GM21528 (cell line): ENCODE results near the gene IRAK3.

Source experiments
- ATAC-seq: cut with Tn5 transposase; IDR thresholded peaks from one replicate; pipeline ENCODE4 v1.9.1; 2021; ENCODE audit warnings: mild to moderate bottlenecking, moderate library complexity; ENCODE audit not compliant: unreplicated experiment, low FRiP score

Gene IRAK3

DNA sequence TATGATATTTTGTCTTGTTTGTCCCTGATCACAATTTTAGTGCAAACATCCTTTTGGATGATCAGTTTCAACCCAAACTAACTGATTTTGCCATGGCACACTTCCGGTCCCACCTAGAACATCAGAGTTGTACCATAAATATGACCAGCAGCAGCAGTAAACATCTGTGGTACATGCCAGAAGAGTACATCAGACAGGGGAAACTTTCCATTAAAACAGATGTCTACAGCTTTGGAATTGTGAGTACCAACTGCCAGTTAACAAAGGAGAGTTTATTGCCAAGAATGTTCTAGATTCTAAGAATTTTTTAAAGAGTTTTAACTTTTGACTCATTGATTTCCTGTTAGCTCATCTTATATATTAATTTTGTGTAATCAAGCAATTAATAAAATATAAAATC, 55.4 kb downstream of the IRAK3 start:
- no peak for ATAC-seq

DNA sequence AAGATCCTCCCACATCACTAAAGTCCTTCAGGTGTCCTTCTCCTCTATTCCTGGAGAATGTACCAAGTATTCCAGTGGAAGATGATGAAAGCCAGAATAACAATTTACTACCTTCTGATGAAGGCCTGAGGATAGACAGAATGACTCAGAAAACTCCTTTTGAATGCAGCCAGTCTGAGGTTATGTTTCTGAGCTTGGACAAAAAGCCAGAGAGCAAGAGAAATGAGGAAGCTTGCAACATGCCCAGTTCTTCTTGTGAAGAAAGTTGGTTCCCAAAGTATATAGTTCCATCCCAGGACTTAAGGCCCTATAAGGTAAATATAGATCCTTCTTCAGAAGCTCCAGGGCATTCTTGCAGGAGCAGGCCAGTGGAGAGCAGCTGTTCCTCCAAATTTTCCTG, 58.7 kb downstream of the IRAK3 start:
- ATAC-seq, result no peak

DNA sequence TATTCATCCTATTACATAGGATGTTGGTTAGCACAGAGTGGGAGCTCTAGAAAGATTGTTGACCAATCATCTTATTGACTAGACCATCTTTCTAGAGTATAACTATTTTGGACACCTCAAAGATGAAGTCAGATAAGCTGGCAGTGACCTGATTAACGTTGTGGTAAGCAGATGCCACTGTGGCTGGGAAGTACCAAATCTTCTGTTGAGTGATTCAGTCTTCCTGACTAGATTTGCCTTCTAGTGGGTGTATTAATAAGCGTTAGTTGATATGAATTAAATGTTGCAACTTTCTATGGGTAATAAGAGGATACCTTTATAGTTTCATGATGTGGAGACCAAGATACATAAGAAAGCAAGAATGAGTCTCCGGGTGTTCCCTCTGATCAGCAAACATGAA, 62.0 kb downstream of the IRAK3 start:
- ATAC-seq, result no peak

DNA sequence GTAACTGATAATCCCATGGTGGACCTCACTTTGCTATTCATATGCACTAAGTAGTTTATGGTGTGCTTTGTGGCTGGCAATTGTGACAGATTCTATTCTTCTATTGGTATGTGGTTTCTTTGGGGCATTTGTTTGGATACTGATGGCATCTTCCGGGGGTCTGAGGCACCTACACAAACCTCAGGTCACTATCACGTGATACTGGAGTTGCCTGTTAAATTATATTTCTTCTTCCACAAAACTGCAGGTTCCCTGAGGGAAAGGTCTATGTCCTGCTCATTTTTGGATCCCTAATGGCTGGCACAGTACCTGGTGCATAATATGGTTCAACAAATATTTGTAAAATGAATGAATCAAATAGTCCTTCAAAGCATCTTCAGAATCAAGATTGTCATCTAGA, 63.8 kb downstream of the IRAK3 start:
- ATAC-seq, result no peak

GRCh38 chr12:66255737-66256136, 66.7 kb downstream of the IRAK3 start:
- no peak for ATAC-seq

GRCh38 chr12:66258011-66258410, 69.0 kb downstream of the IRAK3 start:
- ATAC-seq, result no peak

DNA sequence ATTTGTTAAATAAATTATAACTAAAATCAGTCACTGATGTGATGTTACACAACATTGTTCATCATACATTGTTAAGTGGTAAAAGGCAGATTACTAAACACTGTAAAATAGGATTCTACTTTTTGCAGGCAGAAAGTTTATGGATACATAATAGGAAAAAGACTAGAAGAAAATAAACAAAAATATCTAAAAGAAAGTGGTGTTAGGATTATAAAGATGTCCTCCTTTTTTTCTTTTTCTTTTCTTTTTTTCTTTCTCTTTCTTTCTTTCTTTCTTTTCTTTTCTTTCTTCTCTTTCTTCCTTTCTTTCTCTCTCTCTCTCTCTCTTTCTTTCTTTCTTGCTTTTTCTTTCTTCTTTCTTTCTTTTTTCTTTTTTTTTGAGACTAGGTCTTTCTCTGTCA, 73.7 kb downstream of the IRAK3 start:
- no peak for ATAC-seq

DNA sequence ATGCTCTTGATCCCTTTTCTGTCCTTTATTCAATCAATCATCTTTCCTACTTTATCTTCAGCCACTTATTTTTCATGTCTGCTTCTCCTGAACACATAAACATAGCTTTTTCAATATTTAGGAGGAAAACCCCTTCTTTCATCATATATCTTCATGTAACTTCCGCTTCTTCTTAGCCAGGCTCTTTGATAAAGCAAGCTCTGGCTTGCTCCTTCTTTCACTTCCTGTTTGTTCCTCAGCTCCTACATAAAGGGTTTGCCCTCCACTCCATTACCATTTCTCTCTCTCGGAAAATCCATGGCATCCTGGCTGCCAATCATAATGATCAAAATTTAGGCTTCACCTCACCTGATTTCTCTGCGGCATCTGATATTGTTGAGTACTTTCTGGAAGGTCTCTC, 79.5 kb downstream of the IRAK3 start:
- ATAC-seq, result no peak

DNA sequence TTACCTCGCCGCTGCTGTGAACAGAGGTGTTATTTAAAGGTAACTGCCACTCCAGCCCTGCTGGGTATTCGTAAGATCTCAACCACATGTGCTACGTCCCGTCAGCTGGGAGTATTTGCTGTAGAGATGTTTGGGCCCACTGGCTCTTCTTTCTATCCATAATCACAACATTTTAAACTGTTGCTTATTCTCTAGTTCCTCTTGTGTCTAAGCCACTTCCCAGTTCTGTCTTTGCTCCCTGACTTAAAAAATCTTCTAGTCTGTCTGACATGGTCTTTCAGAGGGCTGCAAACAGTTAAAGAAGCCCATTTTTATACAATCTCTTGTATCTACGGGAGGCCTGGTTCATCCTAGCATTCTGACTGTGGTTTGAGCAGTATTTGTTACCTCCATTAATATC, 80.1 kb downstream of the IRAK3 start:
- ATAC-seq, result no peak

GRCh38 chr12:66269757-66270383, 80.9 kb downstream of the IRAK3 start:
- ATAC-seq, result no peak

DNA sequence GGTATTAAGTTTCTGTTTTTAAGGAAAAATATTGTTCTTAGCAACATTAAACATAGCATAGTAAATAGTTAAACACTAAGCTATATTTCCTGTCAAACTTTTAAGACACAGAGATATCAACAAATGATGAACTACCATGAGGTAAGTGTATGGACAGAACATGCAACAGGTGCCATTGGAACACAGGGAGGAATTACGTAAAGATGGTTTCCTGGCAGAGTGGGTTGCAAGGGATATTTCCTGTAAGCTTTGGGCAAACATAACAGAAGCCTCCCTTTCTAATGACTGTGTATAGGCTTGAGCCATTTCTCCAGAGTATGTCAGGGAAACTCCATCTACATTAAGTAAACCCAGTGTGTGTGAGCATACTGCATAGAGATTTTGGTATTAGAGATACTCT, 81.6 kb downstream of the IRAK3 start:
- ATAC-seq, result no peak

DNA sequence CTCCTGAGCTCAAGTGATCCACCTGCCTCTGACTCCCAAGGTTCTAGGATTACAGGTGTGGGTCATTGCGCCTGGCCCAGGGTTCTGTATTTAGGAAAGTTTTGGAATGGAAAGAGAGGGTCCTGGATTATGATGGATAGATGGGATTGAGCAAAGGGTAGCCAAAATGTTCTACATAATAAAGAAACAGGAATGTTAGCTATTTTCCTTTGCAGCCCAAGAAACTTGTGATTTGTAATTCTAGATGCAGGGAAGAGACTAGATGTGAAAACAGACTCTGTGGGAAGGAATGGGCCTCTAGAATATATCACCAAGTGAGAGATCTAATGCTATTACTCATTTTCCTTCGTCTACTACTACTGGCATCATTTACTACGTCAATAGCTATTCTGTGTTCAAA, 83.6 kb downstream of the IRAK3 start:
- no peak for ATAC-seq

- no peak for ATAC-seq
These were observed 84.1 kb downstream of the IRAK3 start for GRCh38 chr12:66273147-66273546.

DNA sequence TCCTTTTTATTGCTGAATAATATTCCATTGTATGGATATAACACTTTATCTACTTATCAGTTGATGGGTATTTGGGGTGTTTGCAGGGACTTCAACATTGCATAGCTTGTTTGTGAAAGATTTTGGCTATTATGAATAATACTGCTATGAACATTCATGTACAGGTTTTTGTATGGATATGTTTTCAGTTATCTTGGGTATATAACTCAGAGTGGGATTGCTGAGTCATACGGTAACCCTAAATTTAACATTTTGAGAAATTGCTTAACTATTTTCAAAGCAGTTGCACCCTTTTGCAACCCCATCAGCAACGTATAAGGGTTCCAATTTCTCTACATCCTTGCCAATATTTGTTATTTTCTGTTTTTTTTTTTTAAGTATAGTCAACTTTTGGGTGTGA, 86.0 kb downstream of the IRAK3 start:
- ATAC-seq, result no peak

- no peak for ATAC-seq
These were observed 90.2 kb downstream of the IRAK3 start for GRCh38 chr12:66279123-66279712.

- ATAC-seq, result no peak
These were observed 91.5 kb downstream of the IRAK3 start for GRCh38 chr12:66280561-66280960.

- ATAC-seq, result no peak
These were observed 93.2 kb downstream of the IRAK3 start for GRCh38 chr12:66282244-66282643.

DNA sequence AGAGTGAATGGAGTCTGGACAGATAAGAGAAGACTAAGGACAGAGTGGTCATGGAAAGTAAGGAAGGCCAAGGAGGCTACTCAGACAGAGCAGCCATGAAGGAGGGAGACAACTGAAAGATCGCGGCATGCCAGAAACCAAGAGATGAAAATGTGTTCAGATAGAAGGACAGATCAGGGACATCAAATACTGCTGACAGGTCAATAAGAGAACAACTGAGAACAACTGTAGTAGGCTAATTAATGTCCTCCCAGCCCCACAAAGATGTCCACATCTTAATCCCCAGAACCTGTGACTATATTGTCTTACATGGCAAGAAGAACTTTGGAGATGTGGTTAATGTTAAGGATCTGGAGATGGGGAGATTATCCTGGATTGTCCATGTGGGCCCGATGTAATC, 98.3 kb downstream of the IRAK3 start:
- ATAC-seq, result no peak

GRCh38 chr12:66288121-66288520, 99.1 kb downstream of the IRAK3 start:
- ATAC-seq, result no peak

DNA sequence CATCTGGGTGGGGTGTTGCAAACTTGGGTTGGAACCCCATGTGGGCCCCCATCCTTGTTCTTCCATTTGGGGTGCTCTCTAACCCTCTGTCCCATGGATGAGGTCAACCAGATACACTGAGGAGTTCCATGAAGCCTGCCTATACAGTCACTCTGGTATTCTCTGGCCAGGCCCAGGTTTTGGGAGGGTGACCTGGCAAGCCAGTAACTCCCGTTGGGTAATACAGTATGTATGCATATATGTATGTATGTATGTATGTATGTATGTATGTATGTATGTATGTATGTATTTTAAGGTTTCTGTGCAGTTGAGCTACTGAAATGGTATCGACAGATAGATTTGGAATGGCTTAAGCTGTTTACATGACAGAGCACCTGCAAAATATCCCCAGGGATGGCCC, 100.5 kb downstream of the IRAK3 start:
- ATAC-seq, result no peak

- no peak for ATAC-seq
These were observed 101.7 kb downstream of the IRAK3 start for GRCh38 chr12:66290716-66291200.

DNA sequence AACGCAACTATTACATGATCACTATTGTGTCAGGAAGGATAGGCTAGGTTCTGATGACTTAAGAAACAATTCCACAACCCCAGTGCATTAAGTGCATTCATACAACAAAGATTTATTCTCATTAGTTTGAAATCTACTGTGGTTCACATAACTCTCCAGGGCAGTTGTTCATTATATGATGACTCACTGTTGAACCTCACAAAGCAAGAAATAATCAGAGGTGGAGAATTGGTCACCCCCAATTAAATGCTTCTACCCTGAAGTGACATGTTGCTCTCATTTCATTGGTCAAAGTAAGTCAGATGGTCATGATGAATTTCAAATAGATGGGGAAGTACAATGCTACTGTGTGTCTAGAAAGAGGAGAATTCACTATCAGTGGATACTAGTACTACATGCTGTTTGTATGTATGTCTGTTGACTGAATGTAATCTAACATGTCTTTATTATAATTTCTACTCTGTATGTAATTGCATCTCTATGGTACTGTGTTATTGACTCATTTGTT, 107.2 kb downstream of the IRAK3 start:
- ATAC-seq, result no peak
